AG04449 (cell line): ENCODE data around the gene FAM229B.
"Not testable (repeated sequence)": the region's sequence is repeated elsewhere in the genome, so short reads cannot be mapped to it uniquely, and the experiment has no call there.

Experiments used
- CTCF ChIA-PET: fragments of 350-600 bp; formaldehyde crosslinking; extraction: SDS; loops from one replicate; lab custom pipeline; 2021; ENCODE audit warnings: antibody characterized with exemption; lab: Yijun Ruan, JAX
- POLR2A ChIA-PET: fragments of 400-600, 350-600 bp; formaldehyde crosslinking; extraction: SDS; loops from one replicate; lab custom pipeline; 2020; ENCODE audit warnings: antibody characterized with exemption, inconsistent platforms; lab: Yijun Ruan, JAX
- DNase-seq: peaks from one replicate; pipeline ENCODE4 v3.0.0-alpha.2; 2010; ENCODE audit warnings: low read depth, low spot score
- H3K4me3 ChIP-seq: 2 replicates; pipeline ENCODE4 v1.5.1; 2011; ENCODE audit warnings: low read depth, mild to moderate bottlenecking, control low read depth, low read length
- CTCF ChIP-seq: IDR thresholded peaks from one replicate; pipeline ENCODE4 v1.5.1; 2011; ENCODE audit warnings: mild to moderate bottlenecking, moderate library complexity, low read length, control low read depth, inconsistent platforms; ENCODE audit not compliant: insufficient read depth; ENCODE audit errors: missing control alignments

The FAM229B gene

GRCh38 chr6:112049996-112050395 lies 37.4 kb upstream of the FAM229B start:
- no peak overlapping the region for H3K4me3 ChIP-seq
- POLR2A ChIA-PET, result interaction anchor here (1.6 kb wide), 1 partner anchor 8 kb away, joined by 3 read pairs; no protein-coding TSS in a partner anchor
- no peak for TF ChIP-seq CTCF
- CTCF ChIA-PET, result interaction anchor here (0.9 to 1.7 kb wide), 6 partner anchors 10 to 341 kb away, joined by 3 to 6 read pairs (median 4); no protein-coding TSS in a partner anchor
- DNase-seq, result no peak

- POLR2A ChIA-PET, result interaction anchor here (0.5 to 1.6 kb wide), 2 partner anchors 8 to 755 kb away, joined by 3 read pairs; no protein-coding TSS in a partner anchor
Measured at GRCh38 chr6:112050429-112050828, 37.0 kb upstream of the FAM229B start.

GRCh38 chr6:112051251-112051740 lies 36.1 kb upstream of the FAM229B start:
- not testable (repeated sequence) for H3K4me3 ChIP-seq, DNase-seq
- CTCF ChIA-PET, result interaction anchor here (1.0 to 1.5 kb wide), 5 partner anchors 11 to 343 kb away, joined by 3 to 5 read pairs (median 4); no protein-coding TSS in a partner anchor
- POLR2A ChIA-PET, result interaction anchor here (0.5 kb wide), 1 partner anchor 756 kb away, joined by 3 read pairs; no protein-coding TSS in a partner anchor

More at GRCh38 chr6:112050429-112050828, 37.0 kb upstream of the FAM229B start:
- DNase-seq, result no peak
- CTCF ChIA-PET, result interaction anchor here (0.9 to 1.5 kb wide), 6 partner anchors 10 to 342 kb away, joined by 3 to 5 read pairs (median 4); no protein-coding TSS in a partner anchor
- no peak for TF ChIP-seq CTCF
- H3K4me3 ChIP-seq, result no peak overlapping the region

- no peak for TF ChIP-seq CTCF
- CTCF ChIA-PET, result interaction anchor here (3.1 kb wide), 1 partner anchor 10 kb away, joined by 14 read pairs; no protein-coding TSS in a partner anchor
- DNase-seq, result no peak
- POLR2A ChIA-PET, result no interaction called here
- no peak within 1 kb of the TSS for H3K4me3 ChIP-seq
Measured at GRCh38 chr6:112054001-112054400, 33.4 kb upstream of the FAM229B start, which contains the start of gene CCN6. Gene CCN6 (plus strand): TSS chr6:112054104. CDS start chr6:112054358, 254 bp downstream.

- ChIA-PET POLR2A (no interaction called here), CTCF (interaction anchor here (3.1 kb wide), 1 partner anchor 10 kb away, joined by 14 read pairs; no protein-coding TSS in a partner anchor)
- DNase-seq, result no peak
- TF ChIP-seq CTCF, result no peak
- no peak overlapping the region for H3K4me3 ChIP-seq
Measured at GRCh38 chr6:112054555-112055190, 32.7 kb upstream of the FAM229B start.

- H3K4me3 ChIP-seq, result no peak overlapping the region
- CTCF ChIA-PET, result interaction anchor here (0.7 to 1.6 kb wide), 4 partner anchors 9 to 102 kb away, joined by 3 to 6 read pairs (median 4); partner anchors contain the start of genes FAM229B and TUBE1
- no peak for DNase-seq
- POLR2A ChIA-PET, result interaction anchor here (1.0 to 1.6 kb wide), 2 partner anchors 9 to 12 kb away, joined by 3 read pairs; no protein-coding TSS in a partner anchor
- no peak for TF ChIP-seq CTCF
Measured at GRCh38 chr6:112058243-112059032, 29.0 kb upstream of the FAM229B start.
